Measurements from ENCODE around the gene BTG1. TPM values are rescaled to one million over a fixed set of nuclear protein-coding genes. Genes with fewer than 3 reads are reported as not detected.
"Not testable (repeated sequence)": the region's sequence is repeated elsewhere in the genome, so short reads cannot be mapped to it uniquely, and the experiment has no call there.

The BTG1 gene
- total RNA-seq, 2 experiments from 2014 or later, result 113 to 118 TPM

DNA sequence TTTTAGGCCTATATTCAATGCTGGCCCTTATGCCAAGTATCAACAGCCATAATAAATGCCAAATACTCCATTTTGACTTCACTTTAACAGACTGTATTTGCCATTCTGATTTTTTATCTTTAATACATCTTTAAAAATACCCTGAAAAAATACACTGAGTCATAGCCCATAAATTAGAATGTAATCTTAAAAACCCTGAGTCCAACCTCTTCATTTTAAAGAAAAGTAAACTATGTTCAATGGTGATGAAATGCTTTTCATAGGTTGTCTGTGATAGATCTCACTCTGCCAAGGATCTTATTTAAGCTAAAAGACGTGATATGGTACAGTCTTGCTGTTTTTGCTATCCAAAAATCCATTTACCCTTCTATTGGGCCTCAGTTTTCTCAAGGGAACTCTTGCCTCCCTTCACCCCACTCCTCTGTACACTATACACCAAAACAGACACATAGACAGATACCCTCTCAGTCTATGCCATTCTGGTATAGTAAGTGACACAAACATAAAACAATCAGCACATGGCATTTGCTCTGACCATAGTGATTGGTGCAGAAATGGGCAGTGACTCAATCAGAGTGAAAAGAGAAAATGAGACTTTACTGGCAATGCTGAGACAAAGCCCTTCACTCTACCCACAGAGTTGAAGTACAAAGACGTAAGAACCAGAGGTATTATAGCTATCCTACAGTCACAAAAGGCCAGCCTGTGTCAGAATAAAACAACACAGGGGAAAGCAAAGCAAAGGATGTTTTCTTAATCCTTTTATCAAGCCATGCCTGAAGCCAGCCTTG lies 49.1 kb downstream of the BTG1 start:
- ATAC-seq, result peak; percentile 46
- DNase-seq, result no peak
- no peak overlapping the region for H3K4me3 Mint-ChIP-seq
- ChIA-PET CTCF (interaction anchor here (1.0 to 1.5 kb wide), 2 partner anchors 10 to 12 kb away, joined by 3 read pairs; no protein-coding TSS in a partner anchor), POLR2A (no interaction called here)
- no peaks in the 10 kb centered on the region for H3K27me3 Mint-ChIP-seq (ENCODE audit: low read depth)
- H3K4me1 Mint-ChIP-seq (ENCODE audit: low read depth), result peaks cover 22% of the 10 kb centered on the region
- H3K9me3 Mint-ChIP-seq (ENCODE audit: insufficient read depth), result peaks cover 10% of the 10 kb centered on the region
- H3K27ac Mint-ChIP-seq, result peak overlapping the region; percentile 1
- H3K36me3 Mint-ChIP-seq (ENCODE audit: low read depth), result peaks cover 9% of the 10 kb centered on the region

DNA sequence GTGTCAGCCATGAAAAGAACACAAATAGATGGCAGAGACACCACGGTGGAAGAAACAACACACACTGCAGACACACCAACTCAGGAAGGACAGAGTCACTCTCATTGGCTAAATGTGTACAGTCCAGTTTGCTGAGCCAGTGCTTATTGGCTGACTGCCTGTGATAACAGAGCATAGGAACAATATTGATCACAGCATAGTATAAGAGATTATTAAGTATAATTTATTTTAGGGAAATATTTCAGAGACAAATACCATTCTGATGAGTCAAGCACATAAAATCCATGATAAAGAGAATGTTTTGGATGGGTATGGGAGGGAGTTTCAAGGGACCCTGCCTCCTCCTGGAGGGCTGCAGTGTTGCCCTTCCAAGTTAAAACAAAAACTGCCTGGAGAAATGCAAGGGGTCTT lies 50.9 kb downstream of the BTG1 start:
- Mint-ChIP-seq H3K4me3 (no peak overlapping the region), H3K9me3 (ENCODE audit: insufficient read depth) (peaks cover 4% of the 10 kb centered on the region), H3K27ac (no peak overlapping the region), H3K36me3 (ENCODE audit: low read depth) (peaks cover 3% of the 10 kb centered on the region), H3K4me1 (ENCODE audit: low read depth) (peaks cover 22% of the 10 kb centered on the region), H3K27me3 (ENCODE audit: low read depth) (no peaks in the 10 kb centered on the region)
- ChIA-PET POLR2A (interaction anchor here (0.5 to 1.2 kb wide), 2 partner anchors 51 to 411 kb away, joined by 3 to 4 read pairs; partner anchors contain the start of gene BTG1), CTCF (interaction anchor here (1.0 to 1.2 kb wide), 2 partner anchors 34 to 46 kb away, joined by 3 read pairs; no protein-coding TSS in a partner anchor)
- DNase-seq, result no peak
- no peak for ATAC-seq

DNA sequence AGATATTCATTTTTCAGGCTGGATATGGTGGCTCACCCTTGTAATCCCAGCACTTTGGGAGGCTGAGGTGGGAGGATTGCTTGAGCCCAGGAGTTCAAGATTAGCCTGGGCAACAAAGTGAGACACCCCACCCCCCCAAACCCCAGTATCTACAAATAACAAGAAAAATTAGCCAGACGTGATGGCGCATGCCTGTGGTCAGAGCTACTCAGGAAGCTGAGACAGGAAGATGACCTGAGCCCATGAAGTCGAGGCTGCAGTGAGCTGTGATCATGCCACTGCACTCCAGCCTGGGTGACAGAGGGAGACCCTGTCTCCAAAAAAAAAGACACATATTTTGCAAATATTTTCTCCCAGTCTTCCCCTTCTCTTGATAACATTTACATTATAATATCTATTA lies 51.3 kb downstream of the BTG1 start:
- Mint-ChIP-seq H3K4me1 (ENCODE audit: low read depth) (peaks cover 22% of the 10 kb centered on the region), H3K27ac (peak overlapping the region; percentile 39)
- not testable (repeated sequence) for ATAC-seq; H3K4me3 Mint-ChIP-seq; H3K27me3 Mint-ChIP-seq (ENCODE audit: low read depth); DNase-seq; H3K36me3 Mint-ChIP-seq (ENCODE audit: low read depth); H3K9me3 Mint-ChIP-seq (ENCODE audit: insufficient read depth)
- CTCF ChIA-PET, result interaction anchor here (1.0 to 1.2 kb wide), 2 partner anchors 34 to 45 kb away, joined by 3 read pairs; no protein-coding TSS in a partner anchor
- POLR2A ChIA-PET, result interaction anchor here (0.5 to 0.6 kb wide), 2 partner anchors 16 to 411 kb away, joined by 3 read pairs; no protein-coding TSS in a partner anchor
